Cortex of kidney (tissue), 1 donor: Measurements from ENCODE around the gene MTO1.
"Not testable (repeated sequence)": the region's sequence is repeated elsewhere in the genome, so short reads cannot be mapped to it uniquely, and the experiment has no call there.

Experiments
- DNase-seq: peaks from one replicate; lab custom pipeline; 2025; lab: John Stamatoyannopoulos, UW

MTO1 gene, protein sequence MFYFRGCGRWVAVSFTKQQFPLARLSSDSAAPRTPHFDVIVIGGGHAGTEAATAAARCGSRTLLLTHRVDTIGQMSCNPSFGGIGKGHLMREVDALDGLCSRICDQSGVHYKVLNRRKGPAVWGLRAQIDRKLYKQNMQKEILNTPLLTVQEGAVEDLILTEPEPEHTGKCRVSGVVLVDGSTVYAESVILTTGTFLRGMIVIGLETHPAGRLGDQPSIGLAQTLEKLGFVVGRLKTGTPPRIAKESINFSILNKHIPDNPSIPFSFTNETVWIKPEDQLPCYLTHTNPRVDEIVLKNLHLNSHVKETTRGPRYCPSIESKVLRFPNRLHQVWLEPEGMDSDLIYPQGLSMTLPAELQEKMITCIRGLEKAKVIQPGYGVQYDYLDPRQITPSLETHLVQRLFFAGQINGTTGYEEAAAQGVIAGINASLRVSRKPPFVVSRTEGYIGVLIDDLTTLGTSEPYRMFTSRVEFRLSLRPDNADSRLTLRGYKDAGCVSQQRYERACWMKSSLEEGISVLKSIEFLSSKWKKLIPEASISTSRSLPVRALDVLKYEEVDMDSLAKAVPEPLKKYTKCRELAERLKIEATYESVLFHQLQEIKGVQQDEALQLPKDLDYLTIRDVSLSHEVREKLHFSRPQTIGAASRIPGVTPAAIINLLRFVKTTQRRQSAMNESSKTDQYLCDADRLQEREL

DNA sequence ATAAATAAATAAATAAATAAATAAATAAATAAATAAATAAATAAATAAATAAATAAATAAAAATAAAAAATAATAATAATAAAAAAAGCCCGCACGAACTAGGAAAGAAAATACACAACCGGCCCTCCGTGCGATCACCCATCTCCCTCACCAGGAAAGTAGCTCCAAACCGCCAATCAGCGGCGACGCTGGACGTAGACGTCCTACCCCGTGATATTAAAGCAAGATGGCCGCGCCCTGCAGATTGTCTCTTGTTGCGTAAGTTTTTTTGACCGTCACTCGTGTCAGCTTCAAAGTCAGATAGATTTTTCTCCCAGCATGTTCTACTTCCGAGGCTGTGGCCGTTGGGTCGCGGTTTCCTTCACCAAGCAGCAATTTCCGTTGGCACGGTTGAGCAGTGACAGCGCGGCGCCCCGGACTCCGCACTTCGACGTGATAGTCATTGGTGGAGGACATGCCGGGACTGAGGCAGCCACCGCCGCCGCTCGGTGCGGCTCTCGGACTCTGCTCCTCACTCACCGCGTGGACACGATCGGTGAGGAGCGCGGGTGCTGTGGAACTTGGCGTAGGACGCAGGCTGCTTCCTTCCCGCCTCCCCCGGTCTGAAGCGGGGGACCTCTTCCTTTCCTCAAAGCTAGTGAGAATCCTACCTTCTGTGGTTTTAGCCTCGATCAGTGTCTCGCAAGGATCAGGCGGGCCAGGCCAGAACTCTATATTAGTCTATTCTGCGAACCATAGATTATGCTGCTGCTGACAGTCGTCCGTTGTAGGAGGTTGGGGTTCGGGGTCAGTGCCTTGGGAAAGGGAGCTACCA lies at the start of gene MTO1:
TSS of gene MTO1 (plus strand) at position 201 of the 814 bp plus-strand sequence. CDS start at position 319, 118 bp downstream.
- DNase-seq = peak; percentile 15

- DNase-seq = no peak
These were observed 48.4 kb upstream of the MTO1 start for GRCh38 chr6:73413102-73413501.

GRCh38 chr6:73418081-73418741 lies 43.3 kb upstream of the MTO1 start:
- DNase-seq = no peak

DNA sequence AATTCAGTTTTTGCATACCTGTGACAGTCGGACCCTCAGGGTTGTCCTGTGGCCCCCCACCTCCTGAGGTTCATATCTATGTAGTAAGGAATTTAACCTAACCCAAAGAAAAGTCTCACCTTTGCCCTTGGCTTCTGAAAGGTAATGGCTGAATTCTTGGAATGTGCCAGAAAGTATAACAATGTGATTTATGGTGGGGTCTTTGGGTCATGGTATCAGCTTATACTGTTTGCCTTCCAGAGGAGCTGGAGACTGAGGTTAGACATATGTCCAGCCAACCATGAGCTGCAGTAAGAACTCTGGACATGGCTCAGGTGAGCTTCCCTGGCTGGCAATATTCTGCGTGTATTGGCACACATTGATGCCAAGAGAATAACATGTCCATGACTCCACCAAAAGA lies 40.0 kb upstream of the MTO1 start:
- no peak for DNase-seq

- DNase-seq = no peak
These were observed 26.3 kb upstream of the MTO1 start for GRCh38 chr6:73435236-73435635.

- DNase-seq = no peak
These were observed 18.0 kb upstream of the MTO1 start for GRCh38 chr6:73443555-73443954.

DNA sequence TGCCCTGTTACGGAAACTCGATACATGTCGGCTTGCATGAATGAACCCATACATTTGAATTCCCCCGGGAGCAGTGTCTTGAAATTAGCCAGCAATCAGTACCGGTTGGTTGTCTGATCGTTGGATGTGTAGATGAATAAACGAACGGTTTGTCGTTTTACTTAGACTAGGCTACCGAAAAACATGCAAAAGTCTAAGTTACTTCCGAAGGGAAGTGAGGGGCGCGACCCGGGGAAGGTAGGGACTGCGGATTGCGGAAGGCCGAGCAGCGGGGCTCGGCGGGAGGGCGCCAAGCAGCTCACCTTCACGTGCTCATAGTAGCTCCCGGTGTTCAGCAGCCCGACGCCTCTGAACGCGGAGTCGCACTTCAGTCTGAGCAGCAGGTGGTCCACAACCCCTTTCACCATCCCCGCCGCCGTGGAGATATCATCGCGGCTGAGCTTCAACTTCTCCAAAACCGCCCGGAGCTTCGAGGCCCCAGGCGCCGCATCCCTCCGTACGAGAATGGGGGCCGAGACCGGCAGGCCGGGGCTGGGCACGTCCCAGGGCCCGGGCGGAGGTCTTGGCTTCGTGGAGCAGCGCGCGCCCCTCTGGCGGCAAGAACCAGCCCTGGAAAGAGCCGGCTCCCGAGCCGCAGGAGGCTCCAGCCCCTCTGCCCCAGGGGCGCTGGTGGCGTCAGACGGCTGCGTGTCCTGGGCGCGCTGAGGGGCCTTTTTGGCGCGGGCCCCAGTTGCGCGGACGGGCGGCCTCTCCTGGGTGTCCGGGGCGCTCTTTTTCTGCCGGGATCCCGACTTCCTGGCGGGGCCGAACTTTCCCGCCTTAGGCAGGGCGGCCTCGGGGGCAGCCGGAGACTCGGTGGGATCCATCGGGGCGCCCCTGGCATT lies 10.1 kb upstream of the MTO1 start:
- DNase-seq = no peak

DNA sequence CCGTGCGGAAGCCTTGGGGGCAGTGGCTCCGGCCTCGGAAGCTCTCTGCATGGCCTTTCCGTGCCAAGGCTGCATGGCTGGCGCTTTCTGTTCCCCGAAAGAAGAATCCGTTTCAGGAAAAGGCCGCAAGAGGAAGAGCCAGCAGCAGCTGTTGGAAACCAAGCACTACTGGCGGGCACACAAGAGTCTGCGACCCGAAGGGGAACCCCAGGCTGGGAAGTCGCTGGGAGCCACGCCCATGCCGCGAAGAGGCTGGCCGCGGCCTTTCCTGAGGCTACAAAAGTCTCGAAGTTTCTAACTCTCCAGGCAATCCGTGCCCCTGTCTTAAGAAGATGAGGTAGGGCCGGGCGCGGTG lies 9.5 kb upstream of the MTO1 start, which contains the start of gene CGAS:
TSS of gene CGAS (minus strand) at position 191 of the 355 bp plus-strand sequence. CDS start at position 75, 116 bp downstream.
- DNase-seq = no peak

DNA sequence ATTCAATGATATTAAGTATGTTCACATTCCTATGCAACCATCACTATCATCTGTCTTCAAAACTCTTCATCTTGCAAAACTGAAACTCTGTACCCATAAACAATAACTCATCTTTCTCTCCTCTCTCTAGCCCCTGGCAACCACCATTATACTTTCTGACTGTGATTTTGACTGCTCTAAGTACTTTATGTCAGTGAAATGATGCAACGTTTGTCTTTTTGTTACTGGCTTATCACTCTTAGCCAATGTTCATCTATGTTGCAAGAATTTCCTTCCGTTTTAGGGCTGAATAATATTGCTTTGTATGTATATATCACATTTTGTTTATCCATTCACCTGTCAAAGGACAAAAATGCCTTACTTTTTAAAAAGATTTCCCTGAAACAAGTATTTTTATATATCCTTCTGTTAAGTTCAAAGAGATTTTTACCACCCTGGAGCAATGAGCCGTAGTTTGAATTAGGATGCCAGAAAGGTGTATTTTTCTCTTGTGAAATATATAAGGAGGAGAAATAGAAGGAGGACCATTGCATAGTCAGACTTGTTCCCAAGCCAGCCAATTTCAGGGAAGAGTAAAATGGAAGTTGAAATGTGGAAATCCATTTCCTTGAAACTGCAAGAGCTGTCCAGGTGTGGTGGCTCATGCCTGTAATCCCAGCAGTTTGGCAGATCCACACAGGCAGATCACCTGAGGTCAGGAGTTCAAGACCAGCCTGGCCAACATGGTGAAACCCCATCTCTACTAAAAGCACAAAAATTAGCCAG lies 5.5 kb upstream of the MTO1 start:
- DNase-seq = no peak

GRCh38 chr6:73459474-73459873 lies 2.1 kb upstream of the MTO1 start:
- not testable (repeated sequence) for DNase-seq

GRCh38 chr6:73460056-73460455 lies 1.5 kb upstream of the MTO1 start:
- no peak for DNase-seq

DNA sequence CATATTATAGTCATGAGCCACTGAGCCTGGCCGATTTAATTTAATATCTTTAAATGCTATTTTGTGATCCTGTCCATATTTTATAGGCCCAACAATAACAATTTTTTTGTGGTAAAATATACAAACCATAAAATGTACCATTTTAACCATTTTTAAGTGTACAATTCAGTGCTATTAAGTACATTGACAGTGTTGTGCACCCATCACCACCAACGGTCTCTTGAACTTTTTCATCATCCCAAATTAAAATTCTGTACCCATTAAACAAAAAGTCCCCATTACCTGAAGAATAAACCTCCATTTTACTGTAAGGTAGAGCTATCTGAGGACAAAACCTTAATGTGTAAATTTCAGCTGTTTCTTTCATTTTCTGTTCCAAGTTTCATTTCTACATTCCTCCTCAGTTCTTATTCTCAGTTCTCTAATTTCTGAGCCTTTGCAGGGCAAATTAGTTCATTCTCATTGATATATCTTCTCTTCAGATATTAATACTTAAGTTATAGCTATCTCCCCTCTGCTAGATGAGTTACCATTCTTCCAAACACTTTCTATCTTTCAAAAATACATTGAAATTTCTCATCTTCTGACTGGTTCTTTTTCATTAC lies 10.3 kb downstream of the MTO1 start:
- no peak for DNase-seq

DNA sequence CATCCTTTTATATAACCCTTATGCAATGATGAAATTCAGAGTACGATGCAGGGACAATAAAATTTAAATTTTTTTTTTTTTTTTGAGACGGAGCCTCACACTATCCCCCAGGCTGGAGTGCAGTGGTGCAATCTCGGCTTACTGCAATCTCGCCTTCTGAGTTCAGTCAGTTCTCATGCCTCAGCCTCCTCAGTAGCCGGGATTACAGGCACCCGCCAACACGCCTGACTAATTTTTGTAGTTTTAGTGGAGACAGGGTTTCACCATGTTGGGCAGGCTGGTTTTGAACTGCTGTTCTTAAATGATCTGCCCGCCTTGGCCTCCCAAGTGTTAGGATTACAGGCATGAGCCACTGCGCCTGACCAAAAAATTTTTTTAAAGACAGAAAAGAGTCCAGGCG lies 15.2 kb downstream of the MTO1 start:
- DNase-seq = no peak

DNA sequence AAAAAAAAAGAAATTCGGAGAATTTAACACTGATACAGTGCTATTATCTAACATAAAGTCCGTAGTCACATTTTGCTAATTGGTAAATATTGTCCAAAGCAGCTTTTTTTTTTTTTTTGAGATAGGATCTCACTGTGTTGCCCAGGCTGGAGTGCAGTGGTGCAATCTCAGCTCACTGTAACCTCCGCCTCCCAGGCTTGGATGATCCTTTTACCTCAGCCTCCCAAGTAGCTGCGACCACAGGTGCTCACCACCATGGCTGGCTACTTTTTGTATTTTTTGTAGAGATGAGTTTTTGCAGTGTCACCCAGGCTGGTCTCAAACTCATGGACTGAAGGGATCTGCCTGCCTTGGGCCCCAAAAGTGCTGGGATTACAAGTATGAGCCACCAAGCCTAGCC lies 15.9 kb downstream of the MTO1 start:
- DNase-seq = no peak

DNA sequence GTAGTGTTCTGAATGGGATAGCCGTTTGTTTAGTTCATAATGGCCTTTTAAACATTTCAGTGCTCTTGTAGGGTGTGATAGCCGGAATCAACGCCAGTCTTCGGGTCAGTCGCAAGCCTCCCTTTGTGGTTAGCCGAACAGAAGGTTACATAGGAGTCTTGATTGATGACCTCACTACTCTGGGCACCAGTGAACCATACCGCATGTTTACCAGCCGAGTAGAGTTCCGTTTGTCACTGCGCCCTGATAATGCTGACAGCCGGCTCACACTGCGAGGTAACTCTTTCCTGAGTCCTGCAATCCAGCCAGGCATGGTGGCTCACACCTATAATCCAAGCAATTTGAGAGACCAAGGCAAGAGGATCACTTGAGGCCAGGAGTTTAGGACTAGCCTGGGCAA lies 20.4 kb downstream of the MTO1 start:
- no peak for DNase-seq

DNA sequence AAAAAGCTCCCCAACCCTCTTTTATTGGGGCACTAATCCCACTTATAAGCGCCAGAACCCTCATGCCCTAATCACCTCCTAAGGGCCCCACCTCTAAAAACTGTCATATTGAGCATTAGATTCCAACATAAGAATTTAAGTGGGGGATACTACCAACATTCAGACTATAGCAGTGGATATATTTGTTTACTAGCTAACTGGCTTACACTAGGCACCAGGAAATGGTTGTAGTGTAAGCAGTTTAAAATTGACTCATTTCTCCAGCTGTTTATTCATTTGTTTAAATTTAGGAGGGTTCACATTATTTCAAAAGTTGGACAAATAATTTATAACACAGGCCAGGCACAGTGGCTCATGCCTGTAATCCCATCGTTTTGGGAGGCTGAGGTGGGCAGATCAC lies 22.9 kb downstream of the MTO1 start:
- DNase-seq = no peak

GRCh38 chr6:73487473-73487872 lies 25.9 kb downstream of the MTO1 start:
- DNase-seq = no peak

- DNase-seq = no peak
These were observed 29.8 kb downstream of the MTO1 start for GRCh38 chr6:73491377-73491776.

- DNase-seq = no peak
These were observed 36.4 kb downstream of the MTO1 start for GRCh38 chr6:73497915-73498314.
